OCI-LY3 (cell line): ENCODE results near the gene STAC2.
A peak's percentile ranks its signal among the peaks of the same experiment; 100 is the strongest.

Source experiments
- H2AFZ ChIP-seq: fragments of 200-600, 300-600 bp; shearing (Covaris generic); 2 replicates; pipeline ENCODE4 v1.6.0; 2014; ENCODE audit warnings: antibody characterized with exemption, low read depth, low read length
- H3K27ac ChIP-seq: fragments of 200-600, 300-600 bp; sonication (generic); 2 replicates; pipeline ENCODE4 v1.5.1; 2014; ENCODE audit warnings: mild to moderate bottlenecking, low read length, moderate library complexity, mixed read lengths
- H3K27me3 ChIP-seq: fragments of 200-600, 300-600 bp; sonication (generic); 2 replicates; pipeline ENCODE4 v1.6.1; 2014; ENCODE audit warnings: low read depth, low read length, mixed read lengths
- H3K36me3 ChIP-seq: fragments of 200-600, 300-600 bp; sonication (generic); replicated peaks from 2 replicates; pipeline ENCODE3; 2014; ENCODE audit warnings: low read depth, low read length, mixed read lengths
- H3K4me1 ChIP-seq: fragments of 300-600, 200-600 bp; sonication (generic); 2 replicates; pipeline ENCODE4 v1.6.1; 2014; ENCODE audit warnings: low read length, mixed read lengths
- H3K4me2 ChIP-seq: fragments of 200-600, 300-600 bp; sonication (generic); 2 replicates; pipeline ENCODE4 v1.6.1; 2014; ENCODE audit warnings: low read length, mixed read lengths
- H3K4me3 ChIP-seq: fragments of 300-600, 200-600 bp; sonication (generic); 2 replicates; pipeline ENCODE4 v1.5.1; 2014; ENCODE audit warnings: antibody characterized with exemption, mild to moderate bottlenecking, low read length, moderate library complexity
- H3K79me2 ChIP-seq: fragments of 300-600, 200-600 bp; shearing (Covaris generic); 2 replicates; pipeline ENCODE4 v1.6.1; 2014; ENCODE audit warnings: mild to moderate bottlenecking, low read length, mixed read lengths
- H3K9ac ChIP-seq: fragments of 300-600, 200-600 bp; shearing (Covaris generic); 2 replicates; pipeline ENCODE4 v1.6.0; 2014; ENCODE audit warnings: mild to moderate bottlenecking, low read length, moderate library complexity
- H3K9me3 ChIP-seq: fragments of 200-600, 300-600 bp; shearing (Covaris generic); 2 replicates; pipeline ENCODE4 v1.6.1; 2014; ENCODE audit warnings: low read length, mixed read lengths; ENCODE audit not compliant: insufficient read depth
- H4K20me1 ChIP-seq: fragments of 200-600, 300-600 bp; sonication (generic); 2 replicates; pipeline ENCODE4 v1.6.1; 2016; ENCODE audit warnings: low read length, mixed read lengths; ENCODE audit not compliant: insufficient read depth
- EZH2phosphoT487 ChIP-seq: fragments of 200-600 bp; shearing (Covaris generic); IDR thresholded peaks from 2 replicates; pipeline ENCODE4 v1.6.1; 2018; ENCODE audit warnings: antibody characterized with exemption, mixed run types, low read depth
- TF ChIP-seq, protein P1 (sequence below): fragments of 200-600, 300-600 bp; sonication (generic); IDR thresholded peaks from 2 replicates; pipeline ENCODE4 v1.5.1; 2014; ENCODE audit warnings: antibody characterized with exemption, low read length, low read depth

Gene STAC2

DNA sequence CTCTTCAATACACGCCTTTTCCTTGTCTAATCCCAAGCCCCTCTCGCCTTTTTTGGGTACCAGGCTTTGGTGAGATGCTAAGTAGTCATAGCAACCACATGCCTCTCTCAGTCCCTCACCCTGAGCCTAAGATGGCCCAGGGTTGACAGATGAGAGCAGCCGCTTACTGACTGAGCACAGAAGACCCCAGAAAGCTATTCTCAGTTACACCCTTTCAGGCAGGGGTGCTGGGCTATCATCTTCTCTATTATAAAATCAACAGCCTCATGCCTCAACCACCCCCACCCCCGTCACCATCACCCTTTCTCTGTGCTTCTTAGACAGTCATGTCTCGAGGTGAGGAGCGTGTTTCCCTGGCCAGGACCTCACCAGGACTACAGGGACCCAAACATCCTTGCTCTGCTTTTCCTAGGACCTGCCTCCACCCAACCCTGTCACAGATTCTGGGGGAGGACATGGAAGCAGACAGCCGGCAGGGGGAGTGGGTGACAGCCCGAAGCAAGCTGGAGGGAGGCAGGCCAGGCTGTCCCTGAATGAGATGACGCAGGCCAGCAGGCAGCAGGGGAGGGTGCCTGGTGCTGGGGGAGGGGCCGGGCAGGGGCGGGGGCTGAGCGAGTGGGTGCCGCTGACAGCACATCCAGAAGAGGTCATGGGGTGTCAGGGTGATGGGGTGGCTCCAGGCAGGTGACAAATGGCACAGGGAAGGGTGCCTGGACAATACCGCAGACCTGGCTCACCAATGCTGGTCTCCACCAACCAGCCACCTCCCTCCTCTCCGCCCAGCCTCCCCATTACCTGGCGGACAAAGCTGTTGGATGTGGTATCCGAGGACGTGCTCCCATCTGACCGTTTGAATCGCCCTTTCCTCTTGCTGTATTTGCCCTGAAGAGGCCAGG is 31.4 kb downstream of the STAC2 start:
- TF ChIP-seq EZH2phosphoT487: no peak
- TF ChIP-seq, protein P1, sequence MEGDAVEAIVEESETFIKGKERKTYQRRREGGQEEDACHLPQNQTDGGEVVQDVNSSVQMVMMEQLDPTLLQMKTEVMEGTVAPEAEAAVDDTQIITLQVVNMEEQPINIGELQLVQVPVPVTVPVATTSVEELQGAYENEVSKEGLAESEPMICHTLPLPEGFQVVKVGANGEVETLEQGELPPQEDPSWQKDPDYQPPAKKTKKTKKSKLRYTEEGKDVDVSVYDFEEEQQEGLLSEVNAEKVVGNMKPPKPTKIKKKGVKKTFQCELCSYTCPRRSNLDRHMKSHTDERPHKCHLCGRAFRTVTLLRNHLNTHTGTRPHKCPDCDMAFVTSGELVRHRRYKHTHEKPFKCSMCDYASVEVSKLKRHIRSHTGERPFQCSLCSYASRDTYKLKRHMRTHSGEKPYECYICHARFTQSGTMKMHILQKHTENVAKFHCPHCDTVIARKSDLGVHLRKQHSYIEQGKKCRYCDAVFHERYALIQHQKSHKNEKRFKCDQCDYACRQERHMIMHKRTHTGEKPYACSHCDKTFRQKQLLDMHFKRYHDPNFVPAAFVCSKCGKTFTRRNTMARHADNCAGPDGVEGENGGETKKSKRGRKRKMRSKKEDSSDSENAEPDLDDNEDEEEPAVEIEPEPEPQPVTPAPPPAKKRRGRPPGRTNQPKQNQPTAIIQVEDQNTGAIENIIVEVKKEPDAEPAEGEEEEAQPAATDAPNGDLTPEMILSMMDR: 0 out of 2 replicates have a peak, but pooled peaks have one; percentile 13
- no peaks in the 10 kb centered on the region for H4K20me1 ChIP-seq
- H3K4me1 ChIP-seq: peaks cover 18% of the 10 kb centered on the region
- no peaks in the 10 kb centered on the region for H3K27me3 ChIP-seq
- H2AFZ ChIP-seq: no peak overlapping the region
- peaks cover 13% of the 10 kb centered on the region for H3K79me2 ChIP-seq
- H3K27ac ChIP-seq: no peak overlapping the region
- H3K9ac ChIP-seq: no peak overlapping the region
- H3K4me2 ChIP-seq: no peak overlapping the region
- no peak overlapping the region for H3K4me3 ChIP-seq
- H3K9me3 ChIP-seq: no peaks in the 10 kb centered on the region
- no peaks in the 10 kb centered on the region for H3K36me3 ChIP-seq

DNA sequence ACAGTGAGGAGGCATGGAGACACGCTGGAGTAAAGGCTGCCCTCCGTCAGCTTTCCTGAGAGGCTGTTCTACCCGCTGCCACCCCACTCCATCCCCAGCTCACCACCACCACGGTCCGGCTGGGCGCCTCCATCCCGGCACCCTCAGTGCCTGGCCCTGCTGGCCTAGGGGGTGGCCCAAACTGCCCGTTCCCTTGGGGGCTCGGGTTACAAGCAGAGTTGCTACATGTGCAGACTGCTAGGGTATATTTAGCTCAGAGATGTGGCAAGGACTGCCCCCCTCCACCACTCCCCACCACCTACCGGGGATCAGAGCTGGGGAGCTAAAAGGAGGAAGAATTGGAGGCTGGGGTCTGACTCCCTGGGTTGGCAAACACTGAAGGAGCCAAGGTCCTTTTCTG is 32.4 kb downstream of the STAC2 start:
- no peak for TF ChIP-seq EZH2phosphoT487
- TF ChIP-seq, protein P1: no peak
- no peaks in the 10 kb centered on the region for H4K20me1 ChIP-seq
- no peak overlapping the region for H3K27ac ChIP-seq
- no peak overlapping the region for H2AFZ ChIP-seq
- peaks cover 10% of the 10 kb centered on the region for H3K4me1 ChIP-seq
- peaks cover 13% of the 10 kb centered on the region for H3K79me2 ChIP-seq
- no peak overlapping the region for H3K4me3 ChIP-seq
- H3K36me3 ChIP-seq: no peaks in the 10 kb centered on the region
- H3K9me3 ChIP-seq: no peaks in the 10 kb centered on the region
- no peak overlapping the region for H3K9ac ChIP-seq
- no peak overlapping the region for H3K4me2 ChIP-seq
- no peaks in the 10 kb centered on the region for H3K27me3 ChIP-seq

DNA sequence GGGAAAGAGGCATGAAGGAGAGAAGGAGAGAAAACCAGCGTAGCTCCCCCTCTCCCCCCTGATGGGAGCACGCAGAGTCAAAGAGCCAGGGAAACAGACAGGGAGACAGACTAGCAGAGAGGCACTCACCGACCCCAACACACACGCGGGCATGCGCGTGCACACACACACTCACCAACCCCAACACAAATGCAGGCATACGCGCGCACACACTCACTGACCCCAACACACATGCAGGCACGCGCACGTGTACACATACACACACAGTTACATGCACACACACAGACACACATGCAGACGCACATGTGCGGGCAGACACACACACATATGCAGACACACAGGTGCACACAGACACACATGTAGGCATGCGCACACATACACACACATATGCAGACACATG is 32.8 kb downstream of the STAC2 start:
- no peaks in the 10 kb centered on the region for H4K20me1 ChIP-seq
- peaks cover 5% of the 10 kb centered on the region for H3K4me1 ChIP-seq
- no peak overlapping the region for H2AFZ ChIP-seq
- TF ChIP-seq, protein P1: no peak
- TF ChIP-seq EZH2phosphoT487: no peak
- H3K27me3 ChIP-seq: no peaks in the 10 kb centered on the region
- H3K36me3 ChIP-seq: no peaks in the 10 kb centered on the region
- H3K9me3 ChIP-seq: no peaks in the 10 kb centered on the region
- H3K4me2 ChIP-seq: no peak overlapping the region
- H3K9ac ChIP-seq: no peak overlapping the region
- H3K79me2 ChIP-seq: peaks cover 13% of the 10 kb centered on the region
- H3K4me3 ChIP-seq: no peak overlapping the region
- no peak overlapping the region for H3K27ac ChIP-seq

DNA sequence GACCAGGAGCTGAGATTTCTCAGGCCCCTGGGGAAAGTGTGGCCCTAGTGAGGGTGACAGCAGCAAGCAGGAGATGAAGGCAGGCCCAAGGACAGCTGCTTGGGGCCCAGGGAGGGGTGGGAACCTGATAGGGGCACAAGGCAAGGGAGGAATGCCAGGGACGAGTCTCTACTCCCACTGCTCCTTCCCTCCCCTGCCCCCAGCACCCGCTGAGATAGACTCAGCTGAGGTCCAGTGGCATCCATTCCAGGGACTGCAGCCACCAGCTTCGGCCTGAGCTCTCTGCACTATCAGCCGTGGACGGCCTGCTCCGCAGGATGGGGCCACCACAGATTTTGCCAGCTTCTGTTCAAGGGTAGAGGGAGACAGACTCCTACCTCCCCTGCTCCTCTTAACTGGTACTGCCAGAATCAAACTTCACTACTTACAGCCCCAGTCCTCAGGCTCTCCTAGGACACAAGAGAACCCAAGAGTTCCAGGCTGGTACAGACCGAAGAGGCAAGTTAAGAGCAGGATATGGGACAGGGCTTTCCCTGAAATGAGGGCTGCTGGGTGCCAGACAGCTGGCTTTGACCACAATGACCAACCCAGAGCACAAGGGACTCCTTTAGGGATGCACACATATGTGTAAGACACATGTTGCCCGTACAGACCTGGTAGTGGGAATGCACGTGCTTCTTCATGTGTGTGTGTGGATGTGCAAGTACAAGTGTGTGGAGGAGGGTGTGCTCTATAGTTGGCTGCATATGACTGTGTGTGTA is 33.8 kb downstream of the STAC2 start:
- Histone ChIP-seq H3K79me2 (peaks cover 13% of the 10 kb centered on the region), H3K27me3 (no peaks in the 10 kb centered on the region), H3K9me3 (no peaks in the 10 kb centered on the region), H2AFZ (no peak overlapping the region), H3K9ac (no peak overlapping the region), H3K4me1 (peaks cover 5% of the 10 kb centered on the region), H3K4me2 (no peak overlapping the region), H3K36me3 (peaks cover 3% of the 10 kb centered on the region), H3K4me3 (no peak overlapping the region), H3K27ac (no peak overlapping the region), H4K20me1 (no peaks in the 10 kb centered on the region)
- no peak for TF ChIP-seq EZH2phosphoT487
- TF ChIP-seq, protein P1: no peak
